Erythroblast (primary cell): ENCODE measurements around the gene CTNND2.

Source experiments
- DNase-seq, 2 experiments: peaks; one replicate each; lab custom pipeline; 2025; lab: John Stamatoyannopoulos, UW
- GATA1 ChIP-seq: IDR thresholded peaks from 2 replicates; pipeline ENCODE4 v1.6.1; 2011; ENCODE audit warnings: low read depth, mild to moderate bottlenecking, control low read depth, low read length, moderate library complexity
- POLR2A ChIP-seq: IDR thresholded peaks from 2 replicates; pipeline ENCODE4 v1.6.1; 2011; ENCODE audit warnings: mild to moderate bottlenecking, low read length

The CTNND2 gene

DNA sequence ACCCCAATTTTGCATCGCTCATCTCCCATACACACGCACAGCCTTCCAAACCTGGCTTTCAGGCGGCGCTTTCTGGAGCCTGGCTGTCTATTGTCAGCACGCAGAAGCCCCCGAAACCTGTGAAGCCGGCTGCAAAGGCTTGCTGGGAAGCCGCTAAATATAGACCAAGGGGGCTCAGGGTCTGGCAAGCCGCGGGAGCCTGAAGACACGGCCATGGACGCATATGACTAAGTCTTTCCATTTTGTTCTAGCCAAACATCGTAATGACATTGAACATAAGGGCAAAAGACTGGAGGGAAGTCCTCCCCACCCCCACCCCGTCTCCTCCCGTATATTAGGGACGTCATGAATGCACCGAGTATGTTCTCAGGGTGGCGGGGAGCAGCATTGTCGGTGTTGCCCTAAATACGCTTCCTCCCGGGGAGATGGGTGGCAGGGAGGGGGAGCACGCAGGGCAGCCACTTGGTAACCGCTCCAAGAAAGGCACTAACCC, 1.1 kb downstream of the CTNND2 start:
- TF ChIP-seq POLR2A: no peak
- no peak for TF ChIP-seq GATA1
- DNase-seq: no peak

DNA sequence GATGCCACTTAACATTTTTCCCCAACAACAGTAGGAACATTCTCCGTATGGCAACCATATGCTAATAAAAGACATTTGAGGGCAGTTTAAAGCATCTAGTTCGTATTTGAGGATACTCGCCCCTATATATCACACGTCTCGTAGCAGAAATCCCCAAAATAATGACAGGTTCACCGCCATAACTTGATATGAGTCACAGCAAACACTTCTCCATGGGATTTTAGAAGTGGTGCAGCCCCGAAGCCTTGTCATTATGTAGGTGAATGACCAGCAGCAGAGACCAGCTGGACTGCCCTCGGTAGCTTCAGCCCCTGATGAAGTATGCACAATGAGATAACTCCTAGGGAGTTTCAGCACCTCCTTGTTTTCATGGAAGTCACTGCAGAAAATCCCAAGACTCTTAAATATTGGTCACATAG, 2.0 kb downstream of the CTNND2 start:
- no peak for TF ChIP-seq GATA1
- TF ChIP-seq POLR2A: no peak
- no peak for DNase-seq

DNA sequence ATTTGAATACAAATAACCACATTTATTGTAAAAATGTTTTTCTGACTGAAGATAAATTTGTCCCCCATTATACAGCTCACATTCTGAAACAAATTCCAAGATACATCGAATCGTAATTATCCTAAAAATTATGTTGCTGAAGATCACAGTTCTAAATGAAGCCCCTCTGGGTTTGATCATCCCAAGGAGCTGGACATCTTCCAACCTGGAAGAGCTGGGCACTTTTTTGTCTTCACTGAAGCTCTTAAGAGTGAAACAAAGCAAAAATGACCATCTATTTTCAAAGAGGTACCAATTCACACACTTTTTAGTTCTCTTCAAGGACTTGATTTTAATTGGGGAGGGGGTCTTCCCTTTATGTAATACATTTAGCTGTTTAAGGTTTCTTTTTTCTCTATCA, 5.5 kb downstream of the CTNND2 start:
- DNase-seq: no peak
- no peak for TF ChIP-seq GATA1
- TF ChIP-seq POLR2A: no peak

DNA sequence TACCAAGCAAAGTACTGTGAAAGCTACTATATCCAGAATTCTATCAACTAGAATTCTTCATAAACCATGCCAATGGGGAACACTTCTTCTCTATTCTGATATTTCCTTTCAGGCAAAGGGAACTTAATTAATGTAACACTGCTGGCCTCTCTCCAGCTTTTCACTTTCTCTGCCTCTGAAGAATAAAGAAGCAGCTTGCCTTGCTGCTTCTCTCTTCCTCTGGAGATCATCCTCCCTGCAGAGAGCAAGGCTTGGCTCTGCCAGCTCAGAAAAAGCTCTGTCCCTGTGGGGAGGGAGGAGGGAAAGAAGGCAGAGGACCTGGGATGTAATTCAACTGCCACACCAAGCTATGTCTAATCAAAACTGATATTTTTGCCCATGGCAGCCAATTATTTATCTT, 6.5 kb downstream of the CTNND2 start:
- DNase-seq: no peak
- no peak for TF ChIP-seq GATA1
- TF ChIP-seq POLR2A: no peak

DNA sequence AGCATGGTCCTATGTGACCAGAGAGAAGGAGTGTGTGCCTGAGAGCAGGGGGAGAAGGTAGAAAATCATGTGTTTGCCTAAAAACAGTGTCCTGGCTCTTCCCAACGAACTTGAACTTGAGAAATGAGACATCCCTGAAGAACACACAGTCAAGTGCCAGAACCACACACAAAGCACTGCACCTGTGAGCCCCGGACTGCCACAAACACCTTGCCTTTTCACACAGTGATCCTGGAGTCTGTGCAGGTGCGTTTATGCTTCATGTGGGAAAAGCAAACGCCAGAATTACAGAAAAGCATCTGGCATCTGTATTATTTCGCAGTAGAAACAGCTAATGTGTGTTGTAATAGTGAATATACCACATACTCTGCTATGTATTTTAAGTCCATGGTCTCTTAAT, 9.3 kb downstream of the CTNND2 start:
- TF ChIP-seq POLR2A (no peak), GATA1 (no peak)
- no peak for DNase-seq

DNA sequence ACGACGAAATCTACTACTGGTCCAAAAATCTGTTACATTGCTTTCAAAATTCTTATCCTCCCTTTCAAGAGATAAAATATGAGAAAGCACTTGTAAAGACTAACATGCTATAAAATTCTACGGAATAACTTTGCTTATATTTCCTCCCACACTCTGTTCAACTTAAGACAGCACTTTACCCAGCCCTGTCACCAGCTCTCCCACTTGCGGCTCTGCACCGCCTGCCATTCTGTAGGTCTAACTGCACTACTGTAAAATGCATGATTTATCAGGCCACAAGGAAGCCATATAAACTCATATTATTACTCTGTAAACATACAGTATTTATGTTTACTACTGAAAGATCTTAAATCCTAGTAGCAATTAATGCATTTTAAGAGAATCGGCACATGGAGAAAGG, 11.4 kb downstream of the CTNND2 start:
- TF ChIP-seq GATA1 (no peak), POLR2A (no peak)
- DNase-seq: no peak

DNA sequence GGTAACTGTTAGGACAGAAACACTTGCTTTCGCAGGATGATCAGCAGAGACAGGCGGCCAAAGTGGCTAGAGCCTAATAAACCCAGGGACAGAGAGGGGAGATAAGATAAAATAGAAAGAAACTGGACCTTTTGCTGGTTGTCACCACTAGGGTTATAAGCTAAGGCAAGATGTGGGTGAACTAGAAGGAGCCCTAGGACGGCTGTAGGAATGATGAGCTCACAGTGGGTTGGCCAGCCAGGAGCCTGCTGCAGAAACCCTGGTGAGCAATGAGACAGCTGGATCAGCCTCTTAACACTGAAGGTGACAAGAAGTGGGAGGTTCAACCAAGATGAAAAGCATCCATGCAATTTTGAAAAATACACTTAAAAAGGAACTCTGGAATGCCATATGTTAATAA, 13.5 kb downstream of the CTNND2 start:
- DNase-seq: no peak
- TF ChIP-seq GATA1: no peak
- TF ChIP-seq POLR2A: no peak

DNA sequence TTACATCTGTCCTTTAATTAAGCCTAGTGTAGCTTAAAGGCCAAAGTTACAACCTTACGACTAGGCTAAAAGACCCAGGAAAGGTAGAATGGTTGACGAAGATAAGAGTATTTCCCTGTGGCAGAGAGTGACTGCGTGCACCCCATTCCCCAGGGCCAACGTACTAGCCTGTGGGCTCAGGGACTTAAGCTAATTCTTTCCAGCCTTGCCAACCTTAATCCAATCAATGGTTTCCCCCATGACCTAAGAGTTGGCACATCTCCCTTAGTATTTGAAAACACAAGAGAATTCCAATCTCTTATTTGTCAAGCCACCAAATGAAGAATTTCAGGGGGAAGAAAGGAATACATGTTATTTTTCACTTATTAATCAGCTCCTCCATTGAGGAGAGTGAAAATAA, 16.0 kb downstream of the CTNND2 start:
- TF ChIP-seq POLR2A: no peak
- TF ChIP-seq GATA1: no peak
- no peak for DNase-seq

DNA sequence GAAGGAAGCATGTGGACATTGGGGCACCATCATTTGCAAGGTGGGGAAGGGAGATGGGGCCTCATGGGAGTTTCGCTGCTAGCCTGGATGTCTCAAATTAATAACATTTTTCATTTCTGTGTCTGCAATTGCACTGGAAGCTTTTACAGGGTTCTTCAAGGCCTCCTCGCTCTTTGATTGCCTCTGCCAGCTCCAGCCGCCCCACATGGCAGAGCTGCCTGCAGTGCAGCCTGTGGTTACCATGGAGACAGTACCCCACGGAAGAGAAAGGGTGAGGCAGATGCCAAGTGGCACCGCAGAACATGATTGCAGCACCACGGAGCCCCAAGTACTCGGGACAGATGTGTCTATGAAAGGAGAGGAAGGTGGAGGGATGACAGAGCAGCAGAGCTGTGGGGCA, 25.4 kb downstream of the CTNND2 start:
- DNase-seq: no peak
- TF ChIP-seq POLR2A: no peak
- no peak for TF ChIP-seq GATA1

DNA sequence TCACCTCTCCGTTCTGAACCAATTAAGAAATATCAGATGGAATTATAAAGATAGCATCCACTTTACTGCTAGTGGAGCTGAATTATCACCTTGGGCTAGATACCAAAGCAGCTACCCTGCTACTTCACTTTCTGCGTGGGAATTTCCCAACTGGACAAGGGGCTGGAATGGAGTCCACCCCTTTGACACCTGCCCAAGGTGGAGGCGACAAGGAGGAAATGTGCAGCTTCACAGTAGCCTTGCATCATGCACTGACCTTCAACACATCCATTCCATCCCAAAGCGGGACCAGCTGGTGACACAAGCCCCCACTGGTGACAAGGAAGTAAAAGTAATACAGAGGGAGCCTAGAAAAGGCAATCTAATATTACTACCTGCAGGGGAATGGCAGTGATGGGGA, 30.7 kb downstream of the CTNND2 start:
- no peak for DNase-seq
- TF ChIP-seq GATA1 (no peak), POLR2A (no peak)

DNA sequence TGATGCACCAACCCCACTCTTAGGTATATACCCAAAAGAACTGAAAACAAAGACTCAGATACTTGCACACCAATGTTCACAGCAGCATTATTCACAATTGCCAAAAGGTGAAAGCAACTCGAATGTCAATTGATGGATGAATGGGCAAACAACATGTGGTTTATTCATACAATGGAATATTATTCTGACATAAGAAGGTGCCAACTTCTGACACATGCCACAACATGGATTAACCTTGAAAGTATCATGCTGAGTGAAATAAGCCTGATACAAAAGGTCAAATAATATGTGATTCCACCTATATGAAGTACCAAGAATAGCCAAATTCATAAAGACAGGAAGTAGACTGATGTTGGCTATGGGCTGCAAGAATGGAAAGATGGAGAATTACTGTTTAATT, 35.0 kb downstream of the CTNND2 start:
- TF ChIP-seq GATA1 (no peak), POLR2A (no peak)
- DNase-seq: no peak

DNA sequence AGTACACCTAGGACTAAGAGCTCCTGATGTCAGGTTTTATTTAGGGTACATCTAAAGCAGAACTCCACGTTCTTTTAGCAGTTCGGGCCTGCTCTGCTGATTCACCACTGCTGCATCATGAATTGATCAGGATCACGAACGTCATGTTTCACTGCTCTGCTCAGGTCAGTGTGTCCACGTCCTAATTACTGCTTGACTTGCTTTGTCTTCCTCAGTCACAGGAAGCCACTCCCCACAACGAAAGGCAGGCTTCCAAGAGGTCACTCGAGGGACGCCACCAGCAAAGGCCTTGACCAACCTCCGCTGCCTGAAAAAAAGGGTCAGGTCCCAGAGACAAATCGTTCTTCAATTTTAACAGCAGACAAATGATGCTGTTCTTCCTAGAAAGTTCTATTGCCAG, 40.3 kb downstream of the CTNND2 start:
- TF ChIP-seq POLR2A (no peak), GATA1 (no peak)
- no peak for DNase-seq

DNA sequence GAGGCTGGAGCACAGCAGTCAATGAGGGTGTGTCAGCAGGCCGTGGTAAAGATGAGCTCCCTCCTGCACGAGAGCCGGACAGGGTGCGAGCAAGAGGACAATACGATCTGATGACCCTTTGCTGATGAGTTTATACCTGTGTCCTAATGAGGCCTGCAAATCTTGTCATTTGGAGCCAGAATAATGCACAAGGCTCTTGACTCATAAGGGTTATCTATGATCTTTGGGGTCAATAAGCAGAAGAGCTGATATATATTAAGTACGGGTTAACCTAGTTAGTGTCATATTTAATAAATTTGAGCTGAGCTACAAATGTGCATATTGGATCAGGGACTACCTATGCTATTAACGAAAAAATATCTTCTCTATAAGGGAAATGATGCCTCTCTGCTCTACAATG, 46.9 kb downstream of the CTNND2 start:
- no peak for DNase-seq
- TF ChIP-seq GATA1: no peak
- TF ChIP-seq POLR2A: no peak

DNA sequence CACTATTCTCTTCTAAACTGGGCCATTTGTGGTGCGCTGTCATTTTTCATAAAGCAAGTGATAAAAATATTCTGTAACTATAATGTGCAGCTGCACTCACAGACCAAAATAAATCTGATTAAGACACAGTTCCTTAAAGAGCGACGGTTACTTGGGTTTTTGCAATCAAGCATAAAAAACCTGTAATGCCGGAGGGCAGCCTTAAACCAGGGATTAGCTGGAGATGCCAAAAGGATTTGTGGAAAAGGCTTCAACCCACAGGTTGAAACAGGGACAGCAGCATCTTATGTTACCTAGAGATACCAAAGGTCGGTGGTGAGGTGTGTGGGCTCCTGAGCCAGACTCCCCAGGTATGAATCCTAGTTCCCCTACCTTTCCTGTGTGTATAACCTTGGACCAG, 49.3 kb downstream of the CTNND2 start:
- TF ChIP-seq GATA1: no peak
- TF ChIP-seq POLR2A: no peak
- no peak for DNase-seq

DNA sequence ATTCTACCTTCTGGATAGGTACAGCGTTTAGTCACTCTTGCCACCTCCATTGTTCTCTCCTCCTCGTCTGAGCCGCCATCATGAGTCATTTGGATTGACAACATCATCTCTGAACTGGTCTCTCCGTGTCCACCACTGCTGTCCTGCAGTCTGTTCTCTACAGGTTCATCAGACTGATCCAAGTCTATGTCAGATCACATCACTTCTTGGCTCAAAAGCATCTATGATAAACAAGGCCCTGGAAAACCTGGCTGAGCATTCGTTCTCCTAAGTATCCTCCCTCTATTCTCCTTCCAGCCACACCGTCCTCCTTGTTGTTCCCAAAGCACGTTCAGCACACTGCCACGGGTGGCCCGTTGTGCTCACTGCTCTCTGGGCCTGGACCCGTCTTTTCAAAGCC, 50.5 kb downstream of the CTNND2 start:
- TF ChIP-seq GATA1: no peak
- TF ChIP-seq POLR2A: no peak
- no peak for DNase-seq

DNA sequence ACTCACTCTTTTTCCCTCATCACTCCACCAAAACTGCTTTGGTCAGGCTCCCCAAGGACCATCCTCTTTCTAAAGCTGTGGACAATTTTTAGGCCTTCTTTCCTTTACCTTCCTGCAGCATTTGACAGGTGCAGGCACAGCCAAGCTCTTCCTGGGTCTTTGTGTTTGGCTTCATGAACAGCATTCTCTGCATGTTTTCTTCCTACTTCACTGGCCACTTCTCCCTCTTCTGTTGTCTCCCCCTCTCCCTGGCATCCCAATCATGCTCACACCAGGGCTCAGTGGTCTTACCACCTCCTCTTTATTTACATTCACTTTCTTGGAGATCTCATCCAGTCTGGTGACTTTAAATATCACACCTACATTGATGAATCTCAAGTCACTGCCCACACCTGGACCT, 51.1 kb downstream of the CTNND2 start:
- TF ChIP-seq POLR2A (no peak), GATA1 (no peak)
- DNase-seq: no peak

DNA sequence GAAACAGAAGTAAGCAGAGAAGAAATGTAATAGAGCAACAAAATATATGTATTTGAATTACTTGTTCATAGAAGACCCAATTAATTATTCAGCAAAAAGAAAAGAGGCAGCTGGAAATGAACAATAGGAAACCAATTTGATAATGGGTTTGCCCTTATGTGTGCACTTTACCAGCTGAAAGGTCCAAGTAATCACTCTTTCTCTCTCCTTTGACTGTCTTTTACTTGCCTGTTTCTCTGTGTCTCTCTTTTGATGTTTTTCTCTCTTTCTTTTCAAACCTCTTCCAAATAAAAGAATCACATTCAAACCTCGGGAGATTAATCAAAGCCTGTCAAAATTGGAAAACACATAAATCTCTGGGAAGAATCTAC, 51.5 kb downstream of the CTNND2 start:
- no peak for TF ChIP-seq GATA1
- DNase-seq: no peak
